ENCODE results near the gene PRSS27. TPM values are rescaled to one million over a fixed set of nuclear protein-coding genes. Genes with fewer than 3 reads are reported as not detected.

PRSS27 gene
- total and polyA plus RNA-seq, 2 of the 8 experiments (the other 6 are each of a cell fraction or from before 2014, with no cell fraction given), result 1.3 to 7.5 TPM

DNA sequence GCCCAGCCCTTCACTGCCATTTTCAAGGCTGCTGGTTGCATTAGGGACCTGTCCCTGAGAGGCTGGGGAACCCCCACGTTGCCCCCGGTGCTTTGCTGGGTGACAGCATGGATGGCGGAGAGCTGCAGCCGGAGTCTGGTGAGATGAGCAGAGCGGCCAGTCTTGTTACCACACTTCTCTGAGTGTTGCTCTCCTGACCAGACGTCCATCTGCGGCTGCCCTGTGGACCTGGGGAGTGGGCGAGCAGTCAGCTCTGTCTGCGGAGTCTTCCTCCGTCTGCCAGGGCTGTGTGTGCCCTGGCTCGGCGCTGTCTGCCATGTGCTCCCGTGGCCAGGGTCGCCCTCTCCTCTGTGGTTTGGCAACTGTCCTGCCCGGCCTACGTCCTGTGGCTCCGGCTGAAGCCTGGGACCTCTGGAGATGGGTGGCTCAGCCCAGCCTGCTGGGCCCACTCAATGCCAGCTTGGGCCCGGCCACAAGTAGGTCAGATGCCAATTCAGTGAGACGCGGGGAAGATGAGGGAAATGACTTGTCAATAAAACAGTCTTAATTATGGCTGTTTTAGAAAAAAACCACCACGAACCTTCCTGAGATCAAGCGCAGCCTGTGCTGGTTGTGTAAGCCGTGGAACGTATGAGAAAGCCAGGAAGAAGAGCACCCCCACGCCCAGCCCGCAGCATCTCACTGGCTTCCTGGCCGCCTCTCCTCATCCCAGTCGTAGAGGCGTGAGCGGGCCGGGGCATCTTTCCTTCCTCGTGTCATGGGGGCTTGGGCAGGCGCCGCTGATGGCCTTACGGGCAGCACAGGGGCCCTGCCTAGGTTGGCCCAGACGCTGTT lies 29.8 kb downstream of the PRSS27 start:
- 92% methylated on average over 36 of the region's 36 CpGs; no CpG with 5 or more reads in 1 of the 2 experiments for WGBS, 2 experiments (ENCODE audit: extremely low coverage in 1 of 2, insufficient coverage in 1 of 2, insufficient read length in 1 of 2, insufficient replicate concordance in 2 of 2, low coverage in 1 of 2, low lambda C conversion rate in 2 of 2, missing lambda C conversion rate in 1 of 2)
- no peak overlapping the region for H3K4ac ChIP-seq (replicated peaks; ENCODE audit: insufficient read length, low read depth, low read length)
- no peak overlapping the region for H2BK120ac ChIP-seq (replicated peaks; ENCODE audit: low read depth, low read length)
- no peak overlapping the region; the same call in 1 of the 2 replicates for H4K8ac ChIP-seq (ENCODE audit: extremely low read depth, insufficient read depth, low read length)
- no peaks in the 10 kb centered on the region for H3K27me3 ChIP-seq (replicated peaks in 1 of 4; ENCODE audit: control insufficient read depth in 3 of 4, extremely low read depth in 1 of 4, insufficient read depth in 3 of 4, low read length in 3 of 4)
- peaks cover 27% of the 10 kb centered on the region for H3K79me1 ChIP-seq (ENCODE audit: low read depth, low read length)
- H3K18ac ChIP-seq (ENCODE audit: extremely low read depth, low read length), result no peak overlapping the region
- H3K36me3 ChIP-seq (ENCODE audit: control insufficient read depth in 2 of 4, insufficient read depth in 4 of 4, low read length in 3 of 4), result peaks cover 0 to 2% (median 0%) of the 10 kb centered on the region in 4 experiments; a peak in 2 of 8 replicates
- POLR2A ChIA-PET (ENCODE audit: partially characterized antibody), result interaction anchor here (2.7 kb wide), 1 partner anchor 8 kb away, joined by 17 read pairs; the partner anchor contains the start of gene KCTD5
- CTCF ChIA-PET (ENCODE audit: partially characterized antibody), result no interaction called here
- no peaks in the 10 kb centered on the region for H3K9me3 ChIP-seq (ENCODE audit: insufficient read depth in 2 of 2, low read depth in 1 of 2, low read length in 1 of 2)
- no peak overlapping the region for H2BK15ac ChIP-seq (ENCODE audit: low read length)
- no peak overlapping the region for H3K9ac ChIP-seq (replicated peaks in 1 of 4; ENCODE audit: extremely low read depth in 1 of 4, low read depth in 3 of 4, low read length in 3 of 4)
- no peak overlapping the region for H4K91ac ChIP-seq (replicated peaks; ENCODE audit: insufficient read length, low read length)
- H3K23ac ChIP-seq (ENCODE audit: insufficient read length), result no peak overlapping the region
- H4K5ac ChIP-seq (ENCODE audit: insufficient read length, low read depth, low read length), result no peak overlapping the region
- no peaks in the 10 kb centered on the region for H3K23me2 ChIP-seq (ENCODE audit: low read depth, low read length)
- peaks cover 0 to 9% (median 5%) of the 10 kb centered on the region in 4 experiments; a peak in 6 of 7 replicates for H3K4me1 ChIP-seq (replicated peaks in 1 of 4; ENCODE audit: control insufficient read depth in 3 of 4, insufficient read depth in 4 of 4, low read length in 3 of 4)
- peaks cover 0 to 37% of the 10 kb centered on the region in 2 experiments; a peak in 3 of 4 replicates for H3K79me2 ChIP-seq (ENCODE audit: control insufficient read depth in 1 of 2, insufficient read depth in 2 of 2, low read length in 2 of 2)
- H3K14ac ChIP-seq (ENCODE audit: insufficient read length), result no peak overlapping the region
- H2AK5ac ChIP-seq (ENCODE audit: low read depth, low read length), result no peak overlapping the region
- H4K20me1 ChIP-seq (replicated peaks in 1 of 2; ENCODE audit: control insufficient read depth in 1 of 2, insufficient read depth in 2 of 2, low read length in 2 of 2), result peaks cover 3 to 16% of the 10 kb centered on the region in 2 experiments
- H3K4me3 ChIP-seq (ENCODE audit: extremely low read depth in 1 of 4, insufficient read depth in 2 of 4, low read depth in 3 of 4, low read length in 4 of 4), result no peak overlapping the region
- DNase-seq (ENCODE audit: low read depth in 1 of 2, low spot score in 2 of 2) (no peak), FAIRE-seq (no peak)
- no peak overlapping the region for H2BK12ac ChIP-seq (ENCODE audit: low read depth, low read length)
- no peak overlapping the region for H2BK20ac ChIP-seq (ENCODE audit: low read length)
- H3K56ac ChIP-seq (replicated peaks; ENCODE audit: insufficient read length, low read depth, low read length), result no peak overlapping the region
- H2AFZ ChIP-seq (ENCODE audit: low read length), result no peak overlapping the region
- no peak overlapping the region for H3K27ac ChIP-seq (ENCODE audit: low read depth, low read length)
- H3K4me2 ChIP-seq (ENCODE audit: insufficient read depth in 1 of 2, low read depth in 2 of 2, low read length in 2 of 2), result no peak overlapping the region
- no peak overlapping the region for H2BK5ac ChIP-seq (ENCODE audit: low read depth, low read length)
- TF ChIP-seq USF2 (IDR thresholded peaks at IDR 0.05; ENCODE audit: low read length), result no peak
- no peak for TF ChIP-seq RXRA (IDR thresholded peaks at IDR 0.05; ENCODE audit: insufficient read depth, low read depth, low read length)
- no peak for TF ChIP-seq EZH2 (IDR thresholded peaks at IDR 0.05; ENCODE audit: low read depth, low read length, severe bottlenecking)
- no peak for TF ChIP-seq GABPA (IDR thresholded peaks at IDR 0.05; ENCODE audit: borderline replicate concordance, insufficient read depth, low read length)
- TF ChIP-seq PHF8 (conservative IDR thresholded peaks at IDR 0.05; ENCODE audit: low read depth, low read length), result no peak
- no peak for TF ChIP-seq CREB1 (IDR thresholded peaks at IDR 0.05)
